Sigmoid colon (tissue), 7 donors: ENCODE data around the gene ZBTB33. TPM values are rescaled to one million over a fixed set of nuclear protein-coding genes. Genes with fewer than 3 reads are reported as not detected.

Experiments used
- DNase-seq: peaks from one replicate; pipeline ENCODE4 v3.0.0-alpha.2; 2019
- H3K27ac ChIP-seq, 4 donors: fragments of 200-600 bp; sonication (generic); one replicate each; pipeline ENCODE4 v1.5.1; 2016 to 2019; ENCODE audit warnings: mild to moderate bottlenecking in 1 of 4
- H3K27me3 ChIP-seq, 3 donors: fragments of 200-600 bp; sonication (generic); one replicate each; pipeline ENCODE4 v1.5.1; 2019; ENCODE audit warnings: mild to moderate bottlenecking in 1 of 3
- H3K36me3 ChIP-seq, 4 donors: fragments of 200-600 bp; sonication (generic); one replicate each; pipeline ENCODE4 v1.5.1; 2016 to 2019
- H3K4me1 ChIP-seq, 4 donors: fragments of 200-600 bp; sonication (generic); one replicate each; pipeline ENCODE4 v1.5.1; 2017 to 2019
- H3K4me3 ChIP-seq, 4 donors: fragments of 200-600 bp; sonication (generic); one replicate each; pipeline ENCODE4 v1.5.1; 2017 to 2019; ENCODE audit warnings: mild to moderate bottlenecking in 2 of 4, moderate library complexity in 1 of 4
- H3K9me3 ChIP-seq, 4 donors: fragments of 200-600 bp in 3 of 4; sonication (generic) in 3 of 4; one replicate each; pipeline versions ENCODE4 v1.5.1 to v1.6.1; 2013 to 2019
- CTCF ChIP-seq, 4 experiments: fragments of 450-650 bp in 3 of 4; fragments of 200-600 bp in 1 of 4; IDR thresholded peaks; one replicate each; pipeline ENCODE4 v1.5.1; 2016 to 2019; ENCODE audit warnings: antibody characterized with exemption in 4 of 4, mild to moderate bottlenecking in 3 of 4, moderate library complexity in 2 of 4
- EP300 ChIP-seq, 4 donors: sonication (generic); formaldehyde crosslinking; IDR thresholded peaks; one replicate each; pipeline ENCODE4 v1.6.1; 2017; ENCODE audit warnings: antibody characterized with exemption in 4 of 4
- POLR2A ChIP-seq, 2 donors: fragments of 450-650 bp; IDR thresholded peaks; one replicate each; pipeline ENCODE4 v1.6.1; 2016; ENCODE audit warnings: antibody characterized with exemption in 2 of 2, mild to moderate bottlenecking in 2 of 2, moderate library complexity in 2 of 2
- POLR2AphosphoS5 ChIP-seq, 4 donors: sonication (generic); formaldehyde crosslinking; IDR thresholded peaks; one replicate each; pipeline ENCODE4 v1.6.1; 2017; ENCODE audit warnings: antibody characterized with exemption in 4 of 4
- WGBS, 2 donors: extraction: QIAGEN DNeasy Blood & Tissue Kit; methylation state at CpG; one replicate each; pipeline ENCODE4 v1.1.7; 2013; 5-methylcytosine and 5-hydroxymethylcytosine counted together
- intact Hi-C: fragments of 100-400 bp; cut with DNase I; formaldehyde crosslinking; loops from one replicate; pipeline ENCODE4 v1.15.1; 2023
- polyA plus RNA-seq, 3 donors: library from polyadenylated mRNA; stranded (reverse); fragments of 200-250 nt; gene quantifications; one replicate each; pipeline ENCODE4 v1.2.3, GENCODE V29; 2013
- total RNA-seq, 4 donors: library from RNA; depleted of rRNA; stranded (reverse); fragments of >200 nt; gene quantifications; one replicate each; pipeline ENCODE4 v1.1.0, GENCODE V29; 2016
- donor health status: healthy with polysubstance abuse.
- donor health status: Bipolar disorder and iron deficiency.
- donor health status: healthy.

Gene ZBTB33
- total and polyA plus RNA-seq, 7 donors: 4.2 to 13.2 (median 5.8) TPM

GRCh38 chrX:120270567-120270966, 20.0 kb downstream of the ZBTB33 start:
- TF ChIP-seq POLR2AphosphoS5 (IDR thresholded peaks at IDR 0.05) (no peak), POLR2A (IDR thresholded peaks at IDR 0.05) (no peak), CTCF (IDR thresholded peaks at IDR 0.05) (no peak), EP300 (IDR thresholded peaks at IDR 0.05) (no peak)
- H3K36me3 ChIP-seq: no peaks in the 10 kb centered on the region
- no peak overlapping the region for H3K27ac ChIP-seq
- intact Hi-C loops: no loop called here
- peaks cover 0 to 7% (median 2%) of the 10 kb centered on the region in 4 donors for H3K4me1 ChIP-seq
- WGBS, 2 donors: 87 to 89% methylated on average over 4 of the region's 4 CpGs
- H3K9me3 ChIP-seq: no peaks in the 10 kb centered on the region
- no peak overlapping the region for H3K4me3 ChIP-seq
- no peak for DNase-seq
- no peaks in the 10 kb centered on the region for H3K27me3 ChIP-seq

- Histone ChIP-seq H3K36me3 (no peaks in the 10 kb centered on the region), H3K4me1 (peaks cover 0 to 7% (median 2%) of the 10 kb centered on the region in 4 donors), H3K27ac (no peak overlapping the region), H3K4me3 (no peak overlapping the region), H3K27me3 (no peaks in the 10 kb centered on the region), H3K9me3 (no peaks in the 10 kb centered on the region)
- WGBS, 2 donors: 78 to 94% methylated on average over 2 of the region's 2 CpGs
- no peak for DNase-seq
- TF ChIP-seq EP300 (IDR thresholded peaks at IDR 0.05) (no peak), POLR2A (IDR thresholded peaks at IDR 0.05) (no peak), CTCF (IDR thresholded peaks at IDR 0.05) (no peak), POLR2AphosphoS5 (IDR thresholded peaks at IDR 0.05) (no peak)
- intact Hi-C loops: no loop called here
Measured at GRCh38 chrX:120271218-120271617, 20.6 kb downstream of the ZBTB33 start.

GRCh38 chrX:120274145-120274544, 23.5 kb downstream of the ZBTB33 start:
- Histone ChIP-seq H3K9me3 (no peaks in the 10 kb centered on the region), H3K27me3 (no peaks in the 10 kb centered on the region), H3K36me3 (no peaks in the 10 kb centered on the region), H3K27ac (no peak overlapping the region), H3K4me1 (peaks cover 0 to 4% (median 2%) of the 10 kb centered on the region in 4 donors), H3K4me3 (no peak overlapping the region)
- WGBS, 2 donors: 65 to 69% methylated on average over 2 of the region's 2 CpGs
- no peak for DNase-seq
- TF ChIP-seq CTCF (IDR thresholded peaks at IDR 0.05): no peak
- no peak for TF ChIP-seq POLR2A (IDR thresholded peaks at IDR 0.05)
- TF ChIP-seq EP300 (IDR thresholded peaks at IDR 0.05): no peak
- TF ChIP-seq POLR2AphosphoS5 (IDR thresholded peaks at IDR 0.05): no peak
- intact Hi-C loops: no loop called here

- TF ChIP-seq EP300 (IDR thresholded peaks at IDR 0.05) (no peak), POLR2A (IDR thresholded peaks at IDR 0.05) (no peak), CTCF (IDR thresholded peaks at IDR 0.05) (no peak), POLR2AphosphoS5 (IDR thresholded peaks at IDR 0.05) (no peak)
- H3K36me3 ChIP-seq: no peaks in the 10 kb centered on the region
- intact Hi-C loops: no loop called here
- no peak overlapping the region for H3K4me3 ChIP-seq
- 75 to 94% methylated on average over 2 of the region's 2 CpGs for WGBS, 2 donors
- H3K27me3 ChIP-seq: no peaks in the 10 kb centered on the region
- H3K9me3 ChIP-seq: no peaks in the 10 kb centered on the region
- no peak for DNase-seq
- H3K4me1 ChIP-seq: no peaks in the 10 kb centered on the region
- no peak overlapping the region for H3K27ac ChIP-seq
Measured at GRCh38 chrX:120274958-120275357, 24.3 kb downstream of the ZBTB33 start.

- no peaks in the 10 kb centered on the region for H3K36me3 ChIP-seq
- DNase-seq: no peak
- no peak overlapping the region for H3K4me3 ChIP-seq
- no peak overlapping the region for H3K27ac ChIP-seq
- H3K9me3 ChIP-seq: no peaks in the 10 kb centered on the region
- no peaks in the 10 kb centered on the region for H3K4me1 ChIP-seq
- intact Hi-C loops: no loop called here
- TF ChIP-seq EP300 (IDR thresholded peaks at IDR 0.05): no peak
- TF ChIP-seq CTCF (IDR thresholded peaks at IDR 0.05): no peak
- no peak for TF ChIP-seq POLR2AphosphoS5 (IDR thresholded peaks at IDR 0.05)
- no peaks in the 10 kb centered on the region for H3K27me3 ChIP-seq
- WGBS, 2 donors: 83 to 85% methylated on average over 10 of the region's 10 CpGs
Measured at GRCh38 chrX:120281021-120281624, 30.5 kb downstream of the ZBTB33 start.
